Omental fat pad (tissue), 4 donors: ENCODE results near the gene ARSD. TPM values are rescaled to one million over a fixed set of nuclear protein-coding genes. Genes with fewer than 3 reads are reported as not detected.
"Not testable (repeated sequence)": the region's sequence is repeated elsewhere in the genome, so short reads cannot be mapped to it uniquely, and the experiment has no call there.

Source experiments
- ATAC-seq: fragments of 150-250 bp; one replicate; pipeline ENCODE4 v1.9.1; 2016; ENCODE audit warnings: mild to moderate bottlenecking, moderate library complexity; ENCODE audit not compliant: low FRiP score
- DNase-seq: peaks from one replicate; pipeline ENCODE4 v3.0.0-alpha.2; 2019; ENCODE audit warnings: low spot score
- total RNA-seq, 4 donors: library from RNA; depleted of rRNA; stranded (reverse); fragments of >200 nt; gene quantifications; one replicate each; pipeline ENCODE4 v1.1.0, GENCODE V29; 2016
- TF ChIP-seq, protein P1 (sequence below), 3 donors: fragments of 450-650 bp; IDR thresholded peaks; one replicate each; pipeline ENCODE4 v1.5.1; 2016 to 2017; ENCODE audit warnings: antibody characterized with exemption in 3 of 3, mild to moderate bottlenecking in 3 of 3, moderate library complexity in 2 of 3

ARSD gene, protein sequence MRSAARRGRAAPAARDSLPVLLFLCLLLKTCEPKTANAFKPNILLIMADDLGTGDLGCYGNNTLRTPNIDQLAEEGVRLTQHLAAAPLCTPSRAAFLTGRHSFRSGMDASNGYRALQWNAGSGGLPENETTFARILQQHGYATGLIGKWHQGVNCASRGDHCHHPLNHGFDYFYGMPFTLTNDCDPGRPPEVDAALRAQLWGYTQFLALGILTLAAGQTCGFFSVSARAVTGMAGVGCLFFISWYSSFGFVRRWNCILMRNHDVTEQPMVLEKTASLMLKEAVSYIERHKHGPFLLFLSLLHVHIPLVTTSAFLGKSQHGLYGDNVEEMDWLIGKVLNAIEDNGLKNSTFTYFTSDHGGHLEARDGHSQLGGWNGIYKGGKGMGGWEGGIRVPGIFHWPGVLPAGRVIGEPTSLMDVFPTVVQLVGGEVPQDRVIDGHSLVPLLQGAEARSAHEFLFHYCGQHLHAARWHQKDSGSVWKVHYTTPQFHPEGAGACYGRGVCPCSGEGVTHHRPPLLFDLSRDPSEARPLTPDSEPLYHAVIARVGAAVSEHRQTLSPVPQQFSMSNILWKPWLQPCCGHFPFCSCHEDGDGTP
- 10 to 100 TPM; 17.3 to 33.8 (median 27.1) TPM for total RNA-seq

DNA sequence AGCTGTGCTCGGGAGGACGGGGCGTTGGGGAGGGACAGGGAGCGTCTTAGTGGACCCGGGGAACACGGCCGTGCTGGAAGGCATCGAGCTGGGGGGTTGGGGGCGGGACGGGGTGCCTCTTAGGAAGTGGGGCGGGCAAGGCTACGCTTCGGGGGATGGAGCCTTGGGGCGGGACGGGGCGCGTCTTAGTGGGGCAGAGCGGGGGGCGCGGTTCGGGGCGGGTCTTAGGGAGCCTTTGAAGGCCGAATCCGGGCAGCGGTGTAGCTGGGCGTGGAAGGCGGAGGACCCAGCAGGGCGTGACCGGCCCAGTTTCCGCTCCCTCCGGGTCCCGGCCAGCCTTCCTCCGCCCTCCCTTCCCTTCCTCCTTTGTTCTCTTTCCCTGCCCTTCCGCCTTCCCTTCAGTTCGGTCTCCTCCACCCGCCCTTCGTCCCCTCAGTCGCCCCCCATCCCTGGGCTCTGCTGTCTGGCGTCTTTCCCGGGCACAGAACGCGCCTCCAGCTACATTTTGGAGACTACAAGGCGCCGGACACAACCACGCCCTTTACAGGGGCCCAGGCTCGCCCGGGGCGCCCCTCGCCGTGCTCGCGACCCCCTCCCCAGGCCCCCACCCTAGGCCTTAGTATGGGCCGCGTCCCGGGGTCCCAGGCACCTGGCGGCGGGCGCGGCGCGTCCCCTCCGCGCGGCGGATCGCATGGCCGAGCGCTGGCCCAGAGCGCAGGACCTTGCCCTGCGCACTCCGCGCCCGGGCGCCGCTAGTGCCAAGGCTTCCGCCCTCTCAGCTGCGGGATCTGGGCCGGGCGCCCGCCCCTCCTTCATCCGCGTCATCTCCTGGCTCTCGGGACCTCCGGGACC is at the start of gene ARSD:
ARSD (minus strand) TSS at position 757 of the 852 bp plus-strand sequence; CDS start at position 693, 64 bp downstream.
- ATAC-seq (peak; percentile 96), DNase-seq (peak; percentile 73)
- TF ChIP-seq, protein P1, sequence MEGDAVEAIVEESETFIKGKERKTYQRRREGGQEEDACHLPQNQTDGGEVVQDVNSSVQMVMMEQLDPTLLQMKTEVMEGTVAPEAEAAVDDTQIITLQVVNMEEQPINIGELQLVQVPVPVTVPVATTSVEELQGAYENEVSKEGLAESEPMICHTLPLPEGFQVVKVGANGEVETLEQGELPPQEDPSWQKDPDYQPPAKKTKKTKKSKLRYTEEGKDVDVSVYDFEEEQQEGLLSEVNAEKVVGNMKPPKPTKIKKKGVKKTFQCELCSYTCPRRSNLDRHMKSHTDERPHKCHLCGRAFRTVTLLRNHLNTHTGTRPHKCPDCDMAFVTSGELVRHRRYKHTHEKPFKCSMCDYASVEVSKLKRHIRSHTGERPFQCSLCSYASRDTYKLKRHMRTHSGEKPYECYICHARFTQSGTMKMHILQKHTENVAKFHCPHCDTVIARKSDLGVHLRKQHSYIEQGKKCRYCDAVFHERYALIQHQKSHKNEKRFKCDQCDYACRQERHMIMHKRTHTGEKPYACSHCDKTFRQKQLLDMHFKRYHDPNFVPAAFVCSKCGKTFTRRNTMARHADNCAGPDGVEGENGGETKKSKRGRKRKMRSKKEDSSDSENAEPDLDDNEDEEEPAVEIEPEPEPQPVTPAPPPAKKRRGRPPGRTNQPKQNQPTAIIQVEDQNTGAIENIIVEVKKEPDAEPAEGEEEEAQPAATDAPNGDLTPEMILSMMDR (IDR thresholded peaks at IDR 0.05): no peak

DNA sequence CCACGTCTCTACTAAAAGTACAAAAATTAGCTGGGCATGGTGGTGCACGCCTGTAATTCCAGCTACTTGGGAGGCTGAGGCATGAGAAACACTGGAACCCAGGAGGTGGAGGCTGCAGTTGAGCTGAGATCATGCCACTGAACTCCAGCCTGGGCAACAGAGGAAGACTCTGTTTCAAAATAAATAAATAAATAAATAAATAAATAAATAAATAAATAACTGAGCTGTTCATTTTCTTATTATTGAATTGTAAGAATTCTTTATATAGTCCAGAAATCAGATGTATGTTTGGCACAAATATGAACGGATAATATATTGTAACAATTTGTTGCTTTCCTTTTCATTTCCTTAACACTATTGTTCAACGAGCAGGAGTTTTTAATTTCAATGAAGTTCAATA is 49.5 kb upstream of the ARSD start:
- not testable (repeated sequence) for ATAC-seq, DNase-seq

DNA sequence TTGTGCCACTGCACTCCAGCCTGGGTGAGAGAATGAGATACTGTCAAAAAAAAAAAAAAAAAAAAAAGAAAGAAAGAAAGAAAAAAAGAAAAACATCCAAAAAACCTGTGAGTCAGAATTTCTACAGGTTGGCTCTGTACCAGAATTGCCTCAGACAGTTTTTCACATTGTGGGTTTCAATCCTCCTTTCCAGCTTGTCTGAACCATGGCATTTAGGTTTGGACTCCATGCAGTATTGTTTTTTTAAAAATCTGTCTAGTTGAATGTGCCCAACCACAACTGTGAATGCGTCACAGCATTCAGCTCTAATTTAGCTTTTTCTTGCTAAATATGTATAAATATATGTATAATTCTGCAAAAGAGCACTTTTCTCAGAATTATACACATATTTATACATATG is 45.8 kb upstream of the ARSD start:
- no peak for DNase-seq
- TF ChIP-seq, protein P1 (IDR thresholded peaks at IDR 0.05): no peak
- ATAC-seq: no peak

DNA sequence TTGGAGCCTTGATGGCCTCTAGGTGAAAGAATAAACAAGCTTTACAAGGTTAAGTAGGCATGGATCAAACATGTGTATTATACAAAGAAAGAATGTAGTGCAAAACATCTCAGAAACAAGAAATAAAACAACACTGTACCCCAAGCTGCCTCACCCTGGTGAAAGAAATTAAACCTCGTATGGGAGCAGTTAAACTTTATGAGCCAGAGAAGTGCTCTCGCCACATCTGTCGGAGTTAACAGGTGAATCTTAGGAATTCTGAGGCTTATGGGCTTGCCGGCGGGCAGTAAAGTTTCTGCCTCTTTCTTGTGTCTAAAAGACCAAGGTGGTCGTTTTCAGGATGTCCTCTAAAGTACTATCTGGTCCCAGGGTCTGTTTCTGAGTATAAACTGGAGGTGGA is 43.3 kb upstream of the ARSD start:
- TF ChIP-seq, protein P1 (IDR thresholded peaks at IDR 0.05): no peak
- no peak for DNase-seq
- no peak for ATAC-seq

DNA sequence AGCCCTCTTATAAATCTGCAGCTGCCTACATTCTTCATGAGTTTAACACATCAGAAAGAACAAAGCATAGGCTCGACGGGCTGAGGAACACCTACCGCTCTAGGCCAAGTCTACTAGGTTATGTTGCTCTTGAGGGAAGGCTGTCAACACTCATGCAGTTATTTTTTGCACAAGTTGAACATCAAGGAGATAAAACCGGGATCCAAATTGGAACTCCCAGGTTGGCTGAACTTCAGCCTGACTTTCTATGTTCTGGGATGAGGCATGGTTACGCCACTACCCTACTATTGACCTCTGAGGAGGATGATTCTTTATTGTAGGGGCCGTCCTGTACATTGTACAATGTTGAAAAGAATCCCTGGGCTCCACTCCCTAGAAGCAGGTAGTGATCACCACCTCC is 39.9 kb upstream of the ARSD start:
- TF ChIP-seq, protein P1 (IDR thresholded peaks at IDR 0.05): no peak
- DNase-seq: no peak
- no peak for ATAC-seq

DNA sequence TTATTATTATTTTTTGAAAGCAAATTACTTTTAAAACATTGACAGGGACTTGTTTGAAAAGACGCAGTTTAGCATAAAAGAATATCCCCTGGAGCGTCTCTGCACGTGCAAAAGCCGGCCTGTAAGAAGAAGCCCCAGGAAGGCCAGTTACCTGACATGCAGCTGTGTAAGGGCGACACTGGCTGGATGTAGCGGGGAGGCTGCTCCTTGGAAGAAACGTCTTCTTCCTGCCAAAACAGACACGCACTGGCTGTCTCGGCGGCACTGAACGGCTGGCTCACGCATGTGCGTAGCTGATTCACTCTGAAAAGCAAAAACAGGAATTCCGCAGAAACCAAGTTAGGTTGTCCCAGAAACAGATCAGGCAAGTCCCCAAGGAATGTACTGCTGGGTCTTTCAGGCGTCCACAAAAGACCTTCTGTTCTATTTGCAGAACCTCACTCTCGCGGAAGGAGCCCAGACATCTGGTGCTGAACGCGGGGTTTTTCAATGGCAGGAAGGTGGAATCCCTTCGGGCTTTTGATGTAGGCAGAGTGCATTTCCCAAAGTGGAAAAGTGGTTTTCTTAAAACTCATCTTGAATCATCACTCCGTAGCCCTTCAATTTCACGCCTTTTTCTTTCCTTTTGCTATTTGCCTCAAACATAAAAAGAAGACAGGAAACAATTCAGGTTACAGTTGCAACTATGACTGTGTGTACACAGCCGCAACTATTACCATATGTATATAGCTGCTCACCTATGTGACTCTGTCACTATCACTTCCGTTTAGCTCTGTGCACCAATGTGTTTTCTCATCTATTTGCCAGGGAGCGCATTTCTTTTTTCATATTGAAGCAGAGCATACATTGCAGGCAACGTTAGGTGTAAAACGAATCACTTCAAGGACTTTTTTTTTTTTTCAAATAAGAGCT is 39.1 kb upstream of the ARSD start:
- TF ChIP-seq, protein P1 (IDR thresholded peaks at IDR 0.05): no peak
- ATAC-seq (no peak), DNase-seq (no peak)
